Measurements from ENCODE around the gene P2RY13.

DNA sequence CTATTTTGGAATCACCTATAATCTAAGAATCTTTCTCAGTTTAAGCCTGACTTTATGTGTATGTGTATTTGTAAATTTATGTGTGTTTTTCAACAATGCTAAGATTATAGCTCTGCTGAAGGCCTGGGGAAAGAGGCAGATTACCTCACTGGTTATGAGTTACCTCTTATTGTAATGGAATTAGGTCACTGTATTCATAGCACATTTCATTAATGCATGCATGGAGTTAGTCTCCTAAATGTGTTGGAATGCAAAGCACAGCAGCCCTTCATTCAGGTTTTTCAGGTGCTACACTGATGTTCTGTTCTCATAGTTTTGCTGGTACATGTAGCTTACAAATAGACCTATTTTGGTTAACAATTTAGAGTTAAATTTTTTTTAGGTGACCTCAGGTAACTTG lies 22.2 kb downstream of the P2RY13 start:
- no peak for TF ChIP-seq POLR2A (IDR thresholded peaks at IDR 0.05)
- TF ChIP-seq, protein P1, sequence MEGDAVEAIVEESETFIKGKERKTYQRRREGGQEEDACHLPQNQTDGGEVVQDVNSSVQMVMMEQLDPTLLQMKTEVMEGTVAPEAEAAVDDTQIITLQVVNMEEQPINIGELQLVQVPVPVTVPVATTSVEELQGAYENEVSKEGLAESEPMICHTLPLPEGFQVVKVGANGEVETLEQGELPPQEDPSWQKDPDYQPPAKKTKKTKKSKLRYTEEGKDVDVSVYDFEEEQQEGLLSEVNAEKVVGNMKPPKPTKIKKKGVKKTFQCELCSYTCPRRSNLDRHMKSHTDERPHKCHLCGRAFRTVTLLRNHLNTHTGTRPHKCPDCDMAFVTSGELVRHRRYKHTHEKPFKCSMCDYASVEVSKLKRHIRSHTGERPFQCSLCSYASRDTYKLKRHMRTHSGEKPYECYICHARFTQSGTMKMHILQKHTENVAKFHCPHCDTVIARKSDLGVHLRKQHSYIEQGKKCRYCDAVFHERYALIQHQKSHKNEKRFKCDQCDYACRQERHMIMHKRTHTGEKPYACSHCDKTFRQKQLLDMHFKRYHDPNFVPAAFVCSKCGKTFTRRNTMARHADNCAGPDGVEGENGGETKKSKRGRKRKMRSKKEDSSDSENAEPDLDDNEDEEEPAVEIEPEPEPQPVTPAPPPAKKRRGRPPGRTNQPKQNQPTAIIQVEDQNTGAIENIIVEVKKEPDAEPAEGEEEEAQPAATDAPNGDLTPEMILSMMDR (IDR thresholded peaks at IDR 0.05 in 4 of 5, conservative IDR thresholded peaks at IDR 0.05 in 1 of 5) = no peak

Data from gastrocnemius medialis (tissue), 4 donors.